ENCODE results near the gene ARHGAP45.

Gene ARHGAP45

DNA sequence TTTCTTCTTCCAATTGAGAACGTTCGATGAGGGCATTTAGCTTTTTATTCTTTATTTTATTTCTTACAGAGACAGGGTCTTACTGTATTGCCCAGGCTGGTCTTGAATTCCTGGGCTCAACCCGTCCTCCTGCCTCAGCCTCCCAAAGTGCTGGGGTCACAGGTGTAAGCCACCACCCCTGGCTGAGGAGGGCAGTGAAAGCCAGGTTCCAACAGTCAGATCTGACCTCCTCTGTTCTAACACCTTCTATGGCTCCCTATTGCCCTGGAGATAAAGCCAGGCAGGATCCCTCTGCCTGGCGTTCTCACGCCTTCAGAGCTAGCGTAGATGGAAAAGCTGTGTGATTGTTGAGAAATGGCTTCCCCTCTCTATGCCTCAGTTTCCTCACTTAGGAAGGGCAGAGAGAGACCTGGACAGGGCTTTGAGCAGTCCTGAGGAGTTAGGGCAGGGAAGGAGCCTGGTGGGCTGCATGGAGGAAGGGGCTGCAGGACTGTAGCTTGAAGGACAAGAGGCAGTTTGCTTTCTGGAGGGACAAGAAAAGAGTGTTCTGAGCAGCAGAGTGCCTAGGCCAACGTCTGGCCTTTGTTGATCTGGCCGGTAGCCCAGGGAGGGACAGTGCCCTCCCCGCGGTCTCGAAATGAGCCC is 5.5 kb downstream of the ARHGAP45 start:
- no peak for DNase-seq (ENCODE audit: low spot score)

DNA sequence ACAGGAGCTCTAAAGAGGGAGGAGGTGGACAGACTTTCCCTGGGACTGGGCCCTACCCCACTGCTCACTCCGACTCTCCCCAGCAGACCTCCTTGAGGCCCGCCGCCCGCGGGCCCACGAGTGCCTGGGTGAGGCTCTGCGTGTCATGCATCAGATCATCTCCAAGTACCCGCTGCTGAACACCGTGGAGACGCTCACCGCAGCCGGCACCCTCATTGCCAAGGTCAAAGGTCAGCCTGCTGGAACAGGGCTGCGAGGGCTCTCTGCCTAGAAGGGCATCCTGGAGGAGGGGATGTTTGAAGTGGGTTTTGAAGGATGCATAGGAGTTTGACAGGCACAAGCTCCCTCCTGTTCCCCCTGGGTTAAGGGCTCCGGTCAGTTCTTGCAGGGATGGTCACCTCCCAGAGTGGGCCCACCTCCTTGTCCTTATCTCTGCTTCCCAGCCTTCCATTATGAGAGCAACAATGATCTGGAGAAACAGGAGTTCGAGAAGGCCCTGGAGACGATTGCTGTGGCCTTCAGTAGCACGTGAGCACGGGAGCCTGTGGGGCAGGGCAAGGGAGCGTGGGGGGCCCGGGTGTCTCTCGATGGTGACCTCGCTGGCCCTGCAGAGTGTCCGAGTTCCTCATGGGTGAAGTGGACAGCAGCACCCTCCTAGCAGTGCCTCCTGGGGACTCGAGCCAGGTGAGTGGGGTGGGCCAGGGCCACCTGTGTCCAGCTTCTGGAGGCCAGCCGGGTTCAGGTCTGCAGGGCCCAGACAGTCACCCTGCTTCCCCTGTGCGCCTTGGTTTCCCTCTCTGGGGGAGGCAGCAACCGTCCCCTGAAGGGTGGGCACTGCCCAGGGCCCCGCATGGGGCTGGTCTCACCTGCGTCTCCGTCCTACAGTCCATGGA is 6.3 kb downstream of the ARHGAP45 start:
- DNase-seq (ENCODE audit: low spot score) = no peak

DNA sequence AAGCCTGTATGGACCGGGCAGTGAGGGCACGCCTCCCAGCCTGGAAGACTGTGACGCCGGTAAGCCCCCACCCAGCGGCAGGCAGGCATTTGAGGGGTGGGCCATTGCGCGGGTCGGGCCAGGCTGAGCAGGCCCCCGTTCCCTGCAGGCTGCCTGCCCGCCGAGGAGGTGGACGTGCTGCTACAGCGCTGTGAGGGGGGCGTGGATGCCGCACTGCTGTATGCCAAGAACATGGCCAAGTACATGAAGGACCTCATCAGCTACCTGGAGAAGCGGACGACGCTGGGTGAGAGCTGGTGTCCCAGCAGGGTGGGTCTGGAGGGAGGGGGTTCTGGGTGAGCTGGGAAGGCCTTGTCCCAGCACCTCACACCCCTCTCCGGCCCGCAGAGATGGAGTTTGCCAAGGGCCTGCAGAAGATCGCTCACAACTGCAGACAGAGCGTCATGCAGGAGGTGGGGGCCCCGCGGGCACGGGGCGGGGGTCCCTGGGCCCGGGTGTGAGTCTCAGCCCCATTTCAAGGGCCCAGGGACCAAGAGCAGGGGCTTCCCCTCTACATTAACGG is 7.1 kb downstream of the ARHGAP45 start:
- DNase-seq (ENCODE audit: low spot score) = no peak

DNA sequence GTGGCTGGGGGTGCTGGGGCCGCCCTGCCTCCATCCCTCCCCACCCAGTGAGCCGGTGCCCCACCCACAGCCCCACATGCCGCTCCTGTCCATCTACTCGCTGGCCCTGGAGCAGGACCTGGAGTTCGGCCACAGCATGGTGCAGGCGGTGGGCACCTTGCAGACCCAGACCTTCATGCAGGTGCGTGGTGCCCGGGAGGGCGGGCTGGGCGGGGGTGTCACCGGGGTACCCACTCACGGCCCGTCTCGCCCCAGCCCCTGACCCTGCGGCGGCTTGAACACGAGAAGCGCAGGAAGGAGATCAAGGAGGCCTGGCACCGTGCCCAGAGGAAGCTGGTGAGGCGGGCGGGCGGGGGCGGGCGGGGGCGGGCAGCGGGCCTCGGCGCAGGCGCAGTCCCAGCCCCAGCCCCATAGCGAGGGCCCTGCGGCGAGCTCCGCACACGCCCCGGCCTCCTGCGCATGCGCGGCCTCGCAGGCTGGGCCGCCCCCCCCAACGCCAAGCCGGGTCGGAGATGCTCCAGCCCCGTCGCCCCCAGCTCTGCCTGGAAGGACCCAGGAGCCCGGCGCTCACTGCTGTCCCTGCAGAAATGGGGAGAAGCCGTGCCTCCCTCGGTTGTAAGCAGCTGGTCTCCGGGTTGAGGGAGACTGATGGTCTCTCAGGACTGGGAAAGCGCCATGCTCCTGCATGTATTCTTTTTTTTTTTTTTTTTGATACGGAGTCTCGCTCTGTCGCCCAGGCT is 7.7 kb downstream of the ARHGAP45 start:
- no peak for DNase-seq (ENCODE audit: low spot score)

DNA sequence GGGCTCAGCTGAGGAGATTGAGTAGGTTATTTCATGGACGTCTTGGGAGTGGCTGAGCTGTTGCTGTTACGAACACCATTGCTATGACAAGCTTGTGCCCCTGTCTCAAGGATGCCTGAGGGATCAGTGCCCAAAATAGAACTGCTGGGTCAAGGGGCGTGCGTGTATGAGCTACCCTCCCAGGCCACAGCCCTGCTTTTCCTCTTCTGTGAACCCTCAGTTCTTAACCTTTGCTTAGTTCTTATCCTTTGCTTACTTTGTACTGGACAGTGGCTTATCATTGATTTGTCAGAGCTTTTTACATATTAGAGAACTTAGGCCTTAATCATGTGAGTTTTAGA is 9.0 kb downstream of the ARHGAP45 start:
- DNase-seq (ENCODE audit: low spot score) = no peak

DNA sequence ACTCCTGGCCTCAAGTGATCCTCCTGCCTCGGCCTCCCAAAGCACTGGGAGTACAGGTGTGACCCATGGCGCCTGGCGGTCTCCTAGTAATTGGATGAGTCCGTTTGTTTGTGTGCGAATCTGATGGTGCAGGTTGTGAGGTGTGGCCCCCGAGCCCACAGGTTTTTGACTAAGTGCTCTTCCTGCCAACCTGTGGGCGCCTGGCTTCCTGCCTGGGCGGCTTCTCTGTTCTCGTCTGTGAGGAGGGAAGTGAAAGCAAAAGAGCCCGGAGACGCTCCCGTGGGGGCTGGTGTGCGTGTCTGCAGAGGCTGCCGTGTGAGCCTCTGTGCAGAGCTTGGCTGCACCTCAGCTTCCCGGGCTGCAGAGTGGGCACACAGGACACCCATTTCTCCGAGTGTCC is 10.0 kb downstream of the ARHGAP45 start:
- DNase-seq (ENCODE audit: low spot score) = no peak

DNA sequence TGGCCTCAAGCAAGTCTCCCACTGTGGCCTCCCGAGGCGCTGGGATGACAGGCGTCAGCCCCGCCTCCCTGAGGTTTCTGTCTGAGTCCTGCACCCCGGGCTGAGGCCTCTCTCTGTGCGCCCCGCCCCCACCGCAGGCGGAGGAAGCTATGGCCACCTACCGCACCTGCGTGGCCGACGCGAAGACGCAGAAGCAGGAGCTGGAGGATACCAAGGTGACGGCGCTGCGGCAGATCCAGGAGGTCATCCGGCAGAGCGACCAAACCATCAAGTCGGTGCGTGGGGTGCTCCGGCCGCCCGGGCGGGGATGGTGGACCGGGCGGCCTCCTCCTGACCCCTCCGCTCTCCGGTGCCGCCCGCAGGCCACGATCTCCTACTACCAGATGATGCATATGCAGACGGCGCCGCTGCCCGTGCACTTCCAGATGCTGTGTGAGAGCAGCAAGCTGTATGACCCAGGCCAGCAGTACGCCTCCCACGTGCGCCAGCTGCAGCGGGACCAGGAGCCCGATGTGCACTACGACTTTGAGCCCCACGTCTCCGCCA is 12.7 kb downstream of the ARHGAP45 start:
- no peak for DNase-seq (ENCODE audit: low spot score)

DNA sequence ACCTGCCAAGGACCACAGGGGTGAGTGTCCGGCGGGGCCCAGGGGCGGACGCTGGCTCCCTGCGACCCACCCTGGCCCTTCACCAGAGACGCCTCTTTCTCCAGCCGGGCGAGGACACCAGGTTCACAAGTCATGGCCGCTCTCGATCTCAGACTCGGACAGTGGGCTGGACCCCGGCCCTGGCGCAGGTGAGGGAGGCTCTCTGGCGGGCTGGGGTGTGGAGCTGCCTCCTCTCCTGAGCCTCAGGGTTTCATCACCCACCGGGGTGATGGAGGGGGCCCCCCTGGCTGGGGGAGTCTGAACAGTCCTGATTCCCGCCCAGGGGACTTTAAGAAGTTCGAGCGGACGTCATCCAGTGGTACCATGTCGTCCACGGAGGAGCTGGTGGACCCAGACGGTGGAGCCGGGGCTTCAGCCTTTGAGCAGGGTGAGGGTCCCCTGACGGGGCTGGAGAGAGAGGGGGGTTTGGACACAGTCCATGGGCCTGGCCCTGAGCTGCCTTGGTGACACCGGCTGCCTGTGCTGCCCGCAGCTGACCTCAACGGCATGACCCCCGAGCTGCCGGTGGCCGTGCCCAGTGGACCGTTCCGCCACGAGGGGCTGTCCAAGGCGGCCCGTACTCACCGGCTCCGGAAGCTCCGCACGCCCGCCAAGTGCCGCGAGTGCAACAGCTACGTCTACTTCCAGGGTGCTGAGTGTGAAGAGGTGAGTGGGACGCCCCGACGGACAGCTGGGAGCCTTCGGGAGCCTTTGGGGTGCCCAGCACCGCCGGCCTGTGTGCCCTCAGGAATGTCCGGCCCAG is 13.6 kb downstream of the ARHGAP45 start:
- DNase-seq (ENCODE audit: low spot score) = no peak

DNA sequence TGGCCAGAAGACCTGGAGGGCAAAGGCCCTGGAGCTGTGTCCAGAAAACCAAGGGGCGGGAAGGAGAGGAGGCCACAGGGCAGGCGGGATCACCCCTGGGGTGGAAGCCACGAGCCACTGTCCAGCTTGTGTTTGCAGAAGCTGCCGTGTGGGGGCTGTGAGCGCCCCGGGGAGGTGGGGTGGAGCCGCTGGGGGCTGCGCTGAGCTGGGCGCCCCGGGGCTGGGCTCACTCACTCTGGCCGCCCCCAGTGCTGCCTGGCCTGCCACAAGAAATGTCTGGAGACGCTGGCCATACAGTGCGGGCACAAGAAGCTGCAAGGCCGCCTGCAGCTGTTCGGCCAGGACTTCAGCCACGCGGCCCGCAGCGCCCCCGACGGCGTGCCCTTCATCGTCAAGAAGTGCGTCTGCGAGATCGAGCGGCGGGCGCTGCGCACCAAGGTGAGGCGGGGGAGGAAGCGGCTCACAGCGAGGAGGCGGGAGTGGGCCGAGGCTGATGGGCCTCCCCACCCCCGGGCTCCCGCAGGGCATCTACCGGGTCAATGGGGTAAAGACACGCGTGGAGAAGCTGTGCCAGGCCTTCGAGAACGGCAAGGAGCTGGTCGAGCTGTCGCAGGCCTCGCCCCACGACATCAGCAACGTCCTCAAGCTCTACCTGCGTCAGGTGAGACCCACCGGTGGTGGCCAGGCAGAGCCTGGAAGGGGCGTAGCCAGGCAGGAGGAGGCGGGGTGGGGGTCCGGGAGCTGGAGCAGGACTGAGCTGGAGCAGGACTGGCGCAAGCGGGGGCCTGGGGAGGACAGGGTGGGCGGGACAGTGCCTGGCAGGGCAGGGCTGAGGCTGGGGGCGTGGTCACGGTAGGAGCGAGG is 14.6 kb downstream of the ARHGAP45 start:
- DNase-seq (ENCODE audit: low spot score) = no peak

DNA sequence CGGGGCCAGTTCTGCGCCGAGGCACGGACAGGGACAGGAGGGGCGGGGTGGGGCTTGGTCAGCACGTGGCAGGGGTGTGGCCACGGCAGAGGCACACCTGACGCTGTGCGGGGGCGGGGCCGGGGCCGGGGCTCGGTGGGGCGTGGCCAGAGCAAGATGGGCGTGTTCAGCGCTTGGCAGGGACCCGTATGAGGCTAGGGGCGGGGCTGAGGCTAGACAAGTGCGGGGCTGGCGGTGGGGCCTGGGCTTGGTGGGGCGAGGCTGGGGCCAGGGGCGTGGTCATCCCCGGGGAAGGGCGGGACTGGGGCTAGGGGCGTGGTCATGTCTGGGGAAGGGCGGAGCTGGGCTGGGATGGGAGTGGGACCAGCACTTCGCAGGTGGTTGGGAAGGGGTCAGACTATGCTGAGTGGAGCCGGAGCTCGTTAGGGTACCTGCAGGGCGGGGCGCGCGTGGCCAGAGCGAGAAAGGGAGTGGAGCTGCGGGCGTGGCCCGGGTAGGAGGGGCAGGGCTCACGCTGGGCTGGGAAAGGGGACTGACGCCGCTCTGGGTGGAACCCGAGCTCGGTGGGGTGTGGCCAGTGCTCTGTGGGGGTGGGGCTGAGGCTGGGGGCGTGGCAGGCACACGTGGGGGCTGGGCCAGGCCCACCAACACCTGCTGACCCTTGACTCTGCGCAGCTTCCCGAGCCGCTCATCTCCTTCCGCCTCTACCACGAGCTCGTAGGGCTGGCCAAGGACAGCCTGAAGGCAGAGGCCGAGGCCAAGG is 15.4 kb downstream of the ARHGAP45 start:
- peak; percentile 67 for DNase-seq (ENCODE audit: low spot score)

DNA sequence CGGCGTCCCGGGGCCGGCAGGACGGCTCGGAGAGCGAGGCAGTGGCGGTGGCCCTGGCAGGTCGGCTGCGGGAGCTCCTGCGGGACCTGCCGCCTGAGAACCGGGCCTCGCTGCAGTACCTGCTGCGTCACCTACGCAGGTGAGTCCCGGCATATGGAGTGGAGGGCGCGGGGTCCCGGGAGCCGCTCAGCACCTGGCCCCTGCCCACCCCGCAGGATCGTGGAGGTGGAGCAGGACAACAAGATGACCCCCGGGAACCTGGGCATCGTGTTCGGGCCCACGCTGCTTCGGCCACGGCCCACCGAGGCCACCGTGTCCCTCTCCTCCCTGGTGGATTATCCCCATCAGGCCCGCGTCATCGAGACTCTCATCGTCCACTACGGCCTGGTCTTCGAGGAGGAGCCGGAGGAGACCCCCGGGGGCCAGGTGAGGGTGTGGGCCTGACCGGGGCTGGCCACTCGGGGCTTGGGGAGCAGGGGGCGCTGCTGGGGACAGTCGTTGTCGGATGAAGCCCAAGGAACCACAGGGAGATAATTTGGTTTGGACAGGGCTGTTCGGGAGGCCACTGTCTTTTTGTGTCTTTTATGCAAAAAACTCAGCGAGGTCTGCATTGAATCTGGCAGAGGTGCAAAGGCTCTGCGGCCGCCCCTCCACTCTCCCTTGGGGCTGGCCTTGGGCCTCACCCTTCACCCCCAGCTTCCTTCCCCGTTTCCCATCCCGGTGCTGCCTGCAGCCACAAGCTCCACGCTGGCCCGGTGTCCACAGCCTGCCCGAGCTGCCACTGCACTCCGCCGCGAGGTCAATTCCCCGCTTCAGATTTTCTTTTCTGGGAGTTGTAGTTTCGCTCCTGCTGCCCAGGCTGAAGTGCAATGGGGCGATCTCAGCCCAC is 16.2 kb downstream of the ARHGAP45 start:
- DNase-seq (ENCODE audit: low spot score) = no peak

DNA sequence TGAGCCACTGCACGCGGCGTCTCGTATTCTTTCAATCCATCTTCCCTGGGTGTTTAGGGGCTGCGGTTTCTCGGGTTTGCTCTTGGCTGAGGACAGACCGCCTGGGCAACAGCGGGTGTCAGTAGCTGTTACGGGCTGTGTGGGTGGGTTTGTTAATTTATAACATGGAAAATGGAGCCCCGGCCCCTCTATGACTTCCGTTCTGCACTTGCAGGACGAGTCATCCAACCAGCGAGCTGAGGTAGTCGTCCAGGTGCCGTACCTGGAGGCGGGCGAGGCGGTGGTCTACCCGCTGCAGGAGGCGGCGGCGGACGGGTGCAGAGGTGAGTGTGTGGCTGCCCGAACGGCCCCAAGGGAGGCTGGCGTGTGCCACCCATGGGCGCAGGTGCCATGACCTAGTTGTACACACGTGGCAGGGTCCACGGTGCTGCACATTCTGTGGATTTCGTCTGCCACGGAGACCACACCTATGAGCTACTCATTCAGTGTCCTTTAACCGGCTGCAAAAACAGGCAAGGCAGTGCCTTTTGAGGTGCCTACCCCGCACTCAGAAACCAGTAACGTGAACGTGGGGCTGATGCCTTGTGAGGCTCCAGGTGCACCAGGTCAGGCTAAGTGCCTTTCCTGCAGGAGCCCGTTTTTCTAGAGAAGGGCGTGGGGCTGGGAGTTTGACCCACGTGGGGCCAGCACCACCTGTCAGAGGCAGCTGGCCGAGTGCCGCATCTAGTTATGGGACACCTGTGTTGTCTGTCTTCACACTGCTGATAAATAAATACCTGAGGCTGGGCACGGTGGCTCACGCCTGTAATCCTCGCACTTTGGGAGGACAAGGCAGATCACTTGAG is 17.3 kb downstream of the ARHGAP45 start:
- no peak for DNase-seq (ENCODE audit: low spot score)

DNA sequence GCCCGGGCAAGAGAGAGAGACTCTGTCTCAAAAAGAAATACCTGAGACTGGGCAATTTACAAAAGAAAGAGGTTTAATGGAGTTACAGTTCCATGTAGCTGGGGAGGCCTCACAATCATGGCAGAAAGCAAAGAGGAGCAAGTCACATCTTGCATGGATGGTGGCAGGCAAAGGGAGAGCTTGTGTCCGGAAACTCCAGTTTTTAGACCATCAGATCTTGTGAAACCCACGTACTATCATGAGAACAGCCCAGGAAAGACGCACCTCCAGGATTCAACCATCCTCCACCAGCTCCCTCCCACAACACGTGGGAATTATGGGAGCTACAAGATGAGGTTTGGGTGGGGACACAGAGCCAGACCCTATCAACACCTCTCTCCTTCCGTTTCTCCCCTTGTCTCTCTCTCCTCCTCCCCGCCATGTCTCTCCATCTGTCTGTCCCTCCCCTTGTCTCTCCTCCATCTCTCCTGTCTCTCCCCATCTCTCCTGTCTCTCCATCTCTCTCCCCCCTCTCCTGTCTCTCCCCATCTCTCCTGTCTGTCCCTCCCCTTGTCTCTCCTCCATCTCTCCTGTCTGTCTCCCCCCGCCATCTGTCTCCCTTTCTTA is 18.2 kb downstream of the ARHGAP45 start:
- no peak for DNase-seq (ENCODE audit: low spot score)

DNA sequence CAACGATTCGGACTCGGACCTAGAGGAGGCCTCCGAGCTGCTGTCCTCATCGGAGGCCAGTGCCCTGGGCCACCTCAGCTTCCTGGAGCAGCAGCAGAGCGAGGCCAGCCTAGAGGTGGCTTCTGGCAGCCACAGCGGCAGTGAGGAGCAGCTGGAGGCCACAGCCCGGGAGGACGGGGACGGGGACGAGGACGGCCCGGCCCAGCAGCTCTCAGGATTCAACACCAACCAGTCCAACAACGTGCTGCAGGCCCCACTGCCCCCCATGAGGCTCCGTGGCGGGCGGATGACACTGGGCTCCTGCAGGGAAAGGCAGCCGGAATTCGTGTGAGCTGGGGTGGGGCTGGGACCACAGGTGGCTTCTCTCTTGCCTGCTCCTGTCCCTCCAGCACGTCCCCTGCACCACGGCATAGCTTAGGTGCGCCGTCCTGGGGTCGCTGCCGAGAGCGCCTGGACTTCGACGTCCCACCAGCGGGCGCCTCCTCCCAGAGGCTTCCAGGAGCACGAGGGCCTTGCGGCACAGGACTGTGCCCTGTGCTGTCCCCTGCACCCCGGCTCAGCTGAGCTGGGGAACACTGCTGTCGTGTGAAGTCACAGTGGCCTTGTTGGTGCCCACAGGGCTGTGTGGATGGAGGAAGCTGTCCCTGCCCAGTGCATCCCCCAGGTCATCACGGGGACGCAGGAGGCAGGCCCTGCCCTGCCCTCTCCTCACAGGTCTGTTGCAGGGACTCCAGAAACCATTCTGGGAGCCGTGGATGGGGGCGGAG is 18.9 kb downstream of the ARHGAP45 start:
- no peak for DNase-seq (ENCODE audit: low spot score)

DNA sequence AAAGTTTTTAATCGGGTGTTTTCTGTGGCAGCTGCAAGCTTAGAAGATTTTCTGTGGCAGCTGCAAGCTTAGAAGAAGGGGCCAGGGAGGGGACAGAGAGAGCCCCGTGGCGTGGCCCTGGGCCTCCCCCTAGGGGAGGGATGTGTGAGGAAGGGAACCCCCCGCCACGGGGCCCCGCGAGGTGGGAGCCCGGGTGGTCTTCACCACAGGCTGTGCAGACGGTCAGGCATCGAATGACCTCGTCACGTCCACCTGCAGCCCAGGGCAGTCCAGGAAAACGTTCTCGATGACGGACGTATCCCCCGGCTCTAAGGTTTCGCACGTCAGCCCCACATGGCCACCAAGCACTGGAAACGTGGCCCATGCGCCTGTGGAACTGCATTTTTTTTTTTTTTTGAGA is 19.6 kb downstream of the ARHGAP45 start:
- no peak for DNase-seq (ENCODE audit: low spot score)

DNA sequence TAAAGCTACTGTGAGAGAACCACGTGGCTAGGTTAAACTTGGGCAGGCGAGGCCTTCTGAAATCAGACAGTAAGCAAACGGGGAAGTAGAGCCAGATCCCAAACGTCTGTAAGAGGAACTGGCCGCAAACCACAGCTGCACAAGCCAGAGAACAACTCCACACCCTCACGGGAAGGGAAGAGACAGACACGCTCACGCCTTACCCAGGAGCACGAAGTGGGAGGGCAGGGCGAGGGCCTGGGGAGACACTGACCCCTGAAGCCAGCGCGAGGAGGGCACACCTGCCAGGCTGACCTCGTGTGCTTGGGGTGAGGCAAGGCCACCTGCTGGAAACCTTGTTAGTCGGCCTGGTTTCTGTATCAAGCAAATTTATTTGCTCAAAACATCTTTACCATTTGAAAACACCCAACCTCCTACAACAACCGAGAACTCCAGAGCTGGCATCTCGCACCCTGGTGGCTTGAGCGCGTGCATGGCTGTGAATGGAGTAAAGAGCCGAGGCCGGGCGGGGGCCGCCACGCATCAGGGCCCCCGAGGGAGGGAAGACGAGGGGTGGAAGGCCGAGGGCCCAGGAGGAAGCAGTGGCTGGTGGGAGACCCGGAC is 20.9 kb downstream of the ARHGAP45 start:
- DNase-seq (ENCODE audit: low spot score) = no peak
